ENCODE measurements around the gene PLA2R1.

DNA sequence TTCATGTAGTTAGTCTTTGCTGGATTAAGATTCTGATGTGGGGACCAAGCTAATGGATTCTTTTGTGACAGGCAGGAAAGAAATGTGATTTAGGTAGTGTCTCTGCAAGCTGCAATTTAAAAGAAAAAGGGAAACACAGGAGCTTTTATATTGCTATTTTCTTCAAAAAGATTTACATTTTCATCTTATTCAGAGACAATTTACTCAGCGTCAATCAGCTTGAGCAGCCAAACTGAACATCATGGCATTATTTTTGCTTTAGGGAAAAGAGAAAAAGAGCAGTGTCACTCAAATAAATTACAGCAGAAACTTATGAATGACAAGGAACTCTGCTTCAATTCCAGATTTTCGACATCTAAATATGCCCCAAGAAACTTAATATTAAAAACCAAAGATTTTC, 67.4 kb downstream of the PLA2R1 start:
- TF ChIP-seq, protein P1, sequence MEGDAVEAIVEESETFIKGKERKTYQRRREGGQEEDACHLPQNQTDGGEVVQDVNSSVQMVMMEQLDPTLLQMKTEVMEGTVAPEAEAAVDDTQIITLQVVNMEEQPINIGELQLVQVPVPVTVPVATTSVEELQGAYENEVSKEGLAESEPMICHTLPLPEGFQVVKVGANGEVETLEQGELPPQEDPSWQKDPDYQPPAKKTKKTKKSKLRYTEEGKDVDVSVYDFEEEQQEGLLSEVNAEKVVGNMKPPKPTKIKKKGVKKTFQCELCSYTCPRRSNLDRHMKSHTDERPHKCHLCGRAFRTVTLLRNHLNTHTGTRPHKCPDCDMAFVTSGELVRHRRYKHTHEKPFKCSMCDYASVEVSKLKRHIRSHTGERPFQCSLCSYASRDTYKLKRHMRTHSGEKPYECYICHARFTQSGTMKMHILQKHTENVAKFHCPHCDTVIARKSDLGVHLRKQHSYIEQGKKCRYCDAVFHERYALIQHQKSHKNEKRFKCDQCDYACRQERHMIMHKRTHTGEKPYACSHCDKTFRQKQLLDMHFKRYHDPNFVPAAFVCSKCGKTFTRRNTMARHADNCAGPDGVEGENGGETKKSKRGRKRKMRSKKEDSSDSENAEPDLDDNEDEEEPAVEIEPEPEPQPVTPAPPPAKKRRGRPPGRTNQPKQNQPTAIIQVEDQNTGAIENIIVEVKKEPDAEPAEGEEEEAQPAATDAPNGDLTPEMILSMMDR (IDR thresholded peaks at IDR 0.05), result no peak
- no peak for TF ChIP-seq POLR2A (IDR thresholded peaks at IDR 0.05)
